Epithelial cell of proximal tubule (primary cell): Measurements from ENCODE around the gene PCGF2. TPM values are rescaled to one million over a fixed set of nuclear protein-coding genes. Genes with fewer than 3 reads are reported as not detected.

Source experiments
- DNase-seq: peaks from one replicate; pipeline ENCODE4 v3.0.0-alpha.2; 2011; ENCODE audit warnings: low read depth
- H3K4me3 ChIP-seq: 2 replicates; pipeline ENCODE4 v1.5.1; 2011; ENCODE audit warnings: low read depth, mild to moderate bottlenecking, low read length
- CTCF ChIP-seq: conservative IDR thresholded peaks from 2 replicates; pipeline ENCODE4 v1.5.1; 2012; ENCODE audit warnings: low read depth, mild to moderate bottlenecking, low read length
- total RNA-seq: library from RNA; depleted of rRNA; stranded (reverse); fragments of >200 nt; gene quantifications from 2 replicates; pipeline ENCODE4 v1.2.3, GENCODE V29; 2015

PCGF2 gene
- total RNA-seq, 1 donor from 2014 or later: 7.6 TPM

- no peak for DNase-seq
- TF ChIP-seq CTCF: no peak
- H3K4me3 ChIP-seq: peak overlapping the region; percentile 99
Measured at GRCh38 chr17:38747463-38748148, 530 bp downstream of the PCGF2 start.

- H3K4me3 ChIP-seq: peak overlapping the region; percentile 99
- DNase-seq: no peak
- no peak for TF ChIP-seq CTCF
Measured at GRCh38 chr17:38746849-38747462, 1.2 kb downstream of the PCGF2 start.

GRCh38 chr17:38746004-38746848, 1.9 kb downstream of the PCGF2 start:
- DNase-seq: no peak
- no peak for TF ChIP-seq CTCF
- peak overlapping the region; percentile 99 for H3K4me3 ChIP-seq

- TF ChIP-seq CTCF: no peak
- DNase-seq: no peak
- H3K4me3 ChIP-seq: no peak overlapping the region
Measured at GRCh38 chr17:38745545-38745944, 2.6 kb downstream of the PCGF2 start.

- no peak for TF ChIP-seq CTCF
- no peak for DNase-seq
- no peak overlapping the region for H3K4me3 ChIP-seq
Measured at GRCh38 chr17:38743556-38744171, 4.5 kb downstream of the PCGF2 start.

- TF ChIP-seq CTCF: no peak
- H3K4me3 ChIP-seq: no peak overlapping the region
- no peak for DNase-seq
Measured at GRCh38 chr17:38742411-38743308, 5.5 kb downstream of the PCGF2 start.
